Body of pancreas (tissue), 4 donors: ENCODE measurements around the gene TGFB1I1. TPM values are rescaled to one million over a fixed set of nuclear protein-coding genes. Genes with fewer than 3 reads are reported as not detected.

Experiments used
- ATAC-seq: fragments of 150-250 bp; one replicate; pipeline ENCODE4 v1.9.1; 2016
- DNase-seq, 4 donors: peaks; one replicate each; pipeline ENCODE4 v3.0.0-alpha.2; 2019
- H3K27ac ChIP-seq, 4 donors: fragments of 200-600 bp; sonication (generic); 1 replicate in 3 of 4; 2 replicates in 1 of 4; pipeline versions ENCODE4 v1.5.1 to v1.6.1; 2016 to 2019; ENCODE audit warnings: mild to moderate bottlenecking in 1 of 4, mixed read lengths in 1 of 4, moderate library complexity in 1 of 4
- H3K27me3 ChIP-seq, 2 donors: fragments of 200-600 bp; sonication (generic); one replicate each; pipeline ENCODE4 v1.6.0; 2016; ENCODE audit warnings: mild to moderate bottlenecking in 1 of 2
- H3K36me3 ChIP-seq, 2 donors: fragments of 200-600 bp; sonication (generic); replicated peaks in 1 of 2; 2 replicates each; pipeline ENCODE4 v1.5.1; 2016; ENCODE audit warnings: low read depth in 2 of 2; ENCODE audit not compliant: insufficient read depth in 1 of 2
- H3K4me1 ChIP-seq: fragments of 200-600 bp; sonication (generic); one replicate; pipeline ENCODE4 v1.6.0; 2016
- H3K4me3 ChIP-seq, 2 donors: fragments of 200-600 bp; sonication (generic); 1 replicate in 1 of 2; 2 replicates in 1 of 2; pipeline ENCODE4 v1.5.1; 2016 to 2019
- H3K9me3 ChIP-seq, 3 donors: fragments of 200-600 bp; sonication (generic); 1 replicate in 2 of 3; 2 replicates in 1 of 3; pipeline ENCODE4 v1.5.1; 2016
- CTCF ChIP-seq, 7 experiments: fragments of 450-650 bp in 4 of 7; fragments of 200-600 bp in 3 of 7; sonication (generic) in 3 of 7; IDR thresholded peaks; one replicate each; pipeline ENCODE4 v1.5.1; 2016 to 2019; ENCODE audit warnings: antibody characterized with exemption in 7 of 7
- POLR2A ChIP-seq, 3 donors: fragments of 450-650 bp; IDR thresholded peaks; one replicate each; pipeline ENCODE4 v1.6.1; 2016; ENCODE audit warnings: antibody characterized with exemption in 3 of 3, mild to moderate bottlenecking in 2 of 3
- WGBS, 2 donors: methylation state at CpG; one replicate each; pipeline ENCODE4 v1.1.5; 2017; 5-methylcytosine and 5-hydroxymethylcytosine counted together
- intact Hi-C: fragments of 100-400 bp; cut with DNase I; formaldehyde crosslinking; loops from one replicate; pipeline ENCODE4 v1.15.1; 2023
- total RNA-seq, 2 donors: library from RNA; depleted of rRNA; stranded (reverse); fragments of >200 nt; gene quantifications; one replicate each; pipeline ENCODE4 v1.1.0, GENCODE V29; 2016

Gene TGFB1I1
- total RNA-seq, 2 donors from 2014 or later, result 8.6 to 16.6 TPM

DNA sequence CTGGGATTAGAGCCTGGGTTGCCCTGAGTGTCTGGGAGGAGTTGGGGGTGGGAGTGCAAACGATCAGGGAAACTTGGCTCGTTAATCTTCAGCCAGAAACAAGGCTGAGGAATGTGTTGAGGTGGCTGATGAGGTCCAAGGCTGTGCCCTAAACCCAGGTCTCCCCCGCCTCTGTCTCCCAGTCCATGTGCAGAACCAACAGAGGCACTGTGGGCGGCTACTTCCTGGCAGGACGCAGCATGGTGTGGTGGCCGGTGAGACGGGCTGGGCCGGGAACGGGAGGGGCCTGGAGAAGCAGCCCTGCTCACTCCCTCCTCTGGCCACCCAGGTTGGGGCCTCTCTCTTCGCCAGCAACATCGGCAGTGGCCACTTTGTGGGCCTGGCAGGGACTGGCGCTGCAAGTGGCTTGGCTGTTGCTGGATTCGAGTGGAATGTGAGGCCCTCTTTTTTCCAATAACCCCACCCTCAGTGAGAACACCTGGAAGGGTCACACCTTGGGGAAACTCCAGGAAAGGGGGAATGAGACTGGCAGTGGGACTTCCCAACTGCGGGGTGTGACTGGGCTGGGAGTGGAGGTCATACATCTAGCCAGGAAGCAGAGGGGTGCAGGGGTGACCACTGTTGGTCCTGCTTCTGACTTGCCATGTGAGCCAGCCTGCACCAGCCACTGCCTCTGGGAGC lies 12.7 kb downstream of the TGFB1I1 start:
- no peaks in the 10 kb centered on the region for H3K36me3 ChIP-seq
- TF ChIP-seq POLR2A (IDR thresholded peaks at IDR 0.05) (peak in 1 of 3 donors; percentile 29), CTCF (IDR thresholded peaks at IDR 0.05) (no peak)
- no peaks in the 10 kb centered on the region for H3K27me3 ChIP-seq
- intact Hi-C loops, result no loop called here
- H3K9me3 ChIP-seq, result no peaks in the 10 kb centered on the region
- peak overlapping the region; percentile 25 to 64 (median 57) for H3K27ac ChIP-seq
- ATAC-seq (peak; percentile 49), DNase-seq (peak in 3 of 4 donors; percentile 45 to 72 (median 64))
- no peak overlapping the region for H3K4me3 ChIP-seq
- H3K4me1 ChIP-seq, result peaks cover 28% of the 10 kb centered on the region
- 51 to 64% methylated on average over 7 to 14 of the region's 14 CpGs for WGBS, 2 donors

- intact Hi-C loops, result no loop called here
- TF ChIP-seq CTCF (IDR thresholded peaks at IDR 0.05), result no peak
- TF ChIP-seq POLR2A (IDR thresholded peaks at IDR 0.05), result no peak
- ATAC-seq (no peak), DNase-seq (no peak)
- peaks cover 28% of the 10 kb centered on the region for H3K4me1 ChIP-seq
- no peak overlapping the region for H3K4me3 ChIP-seq
- H3K36me3 ChIP-seq, result no peaks in the 10 kb centered on the region
- H3K9me3 ChIP-seq, result no peaks in the 10 kb centered on the region
- WGBS, 2 donors, result 89 to 94% methylated on average over 11 to 17 of the region's 17 CpGs
- H3K27ac ChIP-seq, result peak overlapping the region in 1 of 4 donors; percentile 60
- no peaks in the 10 kb centered on the region for H3K27me3 ChIP-seq
Observed at GRCh38 chr16:31485571-31485970, 13.6 kb downstream of the TGFB1I1 start.

GRCh38 chr16:31486045-31486444 lies 14.1 kb downstream of the TGFB1I1 start:
- TF ChIP-seq POLR2A (IDR thresholded peaks at IDR 0.05), result no peak
- TF ChIP-seq CTCF (IDR thresholded peaks at IDR 0.05), result no peak
- no peaks in the 10 kb centered on the region for H3K36me3 ChIP-seq
- H3K4me3 ChIP-seq, result no peak overlapping the region
- intact Hi-C loops, result no loop called here
- no peaks in the 10 kb centered on the region for H3K9me3 ChIP-seq
- no peak for ATAC-seq
- peaks cover 28% of the 10 kb centered on the region for H3K4me1 ChIP-seq
- no peaks in the 10 kb centered on the region for H3K27me3 ChIP-seq
- H3K27ac ChIP-seq, result no peak overlapping the region
- 60 to 97% methylated on average over 1 to 5 of the region's 5 CpGs for WGBS, 2 donors
- DNase-seq, result no peak

- Histone ChIP-seq H3K4me3 (peak overlapping the region in 1 of 2 donors; percentile 58), H3K4me1 (peaks cover 28% of the 10 kb centered on the region), H3K36me3 (no peaks in the 10 kb centered on the region), H3K9me3 (no peaks in the 10 kb centered on the region), H3K27ac (peak overlapping the region in 1 of 4 donors; percentile 34), H3K27me3 (no peaks in the 10 kb centered on the region)
- no peak for TF ChIP-seq CTCF (IDR thresholded peaks at IDR 0.05)
- TF ChIP-seq POLR2A (IDR thresholded peaks at IDR 0.05), result no peak
- no peak for ATAC-seq
- intact Hi-C loops, result no loop called here
- 9 to 38% methylated on average over 6 to 48 of the region's 48 CpGs for WGBS, 2 donors
- DNase-seq, result no peak
Observed at GRCh38 chr16:31487071-31487719, 15.2 kb downstream of the TGFB1I1 start.
